Measurements from ENCODE around the gene CDK14. TPM values are rescaled to one million over a fixed set of nuclear protein-coding genes. Genes with fewer than 3 reads are reported as not detected.

Gene CDK14
- total RNA-seq, 1 experiment from 2014 or later: 39.1 TPM

- no peaks in the 10 kb centered on the region for H3K36me3 ChIP-seq (ENCODE audit: low read depth)
- POLR2A ChIA-PET (ENCODE audit: unreplicated experiment): no interaction called here
- DNase-seq: no peak
- no peaks in the 10 kb centered on the region for H3K4me1 ChIP-seq (replicated peaks; ENCODE audit: insufficient read depth)
- H4K20me1 ChIP-seq (ENCODE audit: insufficient read depth): no peaks in the 10 kb centered on the region
- H3K79me2 ChIP-seq (ENCODE audit: low read depth): no peaks in the 10 kb centered on the region
- no peaks in the 10 kb centered on the region for H3K27me3 ChIP-seq (ENCODE audit: insufficient read depth, low read depth)
- H3K4me2 ChIP-seq: no peak overlapping the region
- H2AFZ ChIP-seq: no peak overlapping the region
- TF ChIP-seq EZH2 (IDR thresholded peaks at IDR 0.05; ENCODE audit: low read depth): no peak
- no peak for TF ChIP-seq CTCF (conservative IDR thresholded peaks at IDR 0.05)
- no peaks in the 10 kb centered on the region for H3F3A ChIP-seq (ENCODE audit: insufficient read depth, low read depth)
- H3K9me3 ChIP-seq (ENCODE audit: insufficient read depth, low read depth): no peaks in the 10 kb centered on the region
- intact Hi-C loops (cut with micrococcal nuclease; ENCODE audit: unreplicated experiment): no loop called here
- CTCF ChIA-PET: no interaction called here
- H3K4me3 ChIP-seq: no peak overlapping the region
- H3K27ac ChIP-seq: no peak overlapping the region
- BruUV-seq (replicated peaks): no TSS peak
- no peaks in the 10 kb centered on the region for H3K9me2 ChIP-seq (ENCODE audit: insufficient read depth)
Observed at GRCh38 chr7:91135703-91136430, 539.7 kb downstream of the CDK14 start.

- ChIA-PET POLR2A (ENCODE audit: unreplicated experiment) (no interaction called here), CTCF (no interaction called here)
- Histone ChIP-seq H3K4me2 (no peak overlapping the region), H3F3A (ENCODE audit: insufficient read depth, low read depth) (no peaks in the 10 kb centered on the region), H3K27ac (no peak overlapping the region), H3K9me2 (ENCODE audit: insufficient read depth) (no peaks in the 10 kb centered on the region), H4K20me1 (ENCODE audit: insufficient read depth) (no peaks in the 10 kb centered on the region), H3K4me1 (replicated peaks; ENCODE audit: insufficient read depth) (no peaks in the 10 kb centered on the region), H2AFZ (no peak overlapping the region), H3K9me3 (ENCODE audit: insufficient read depth, low read depth) (no peaks in the 10 kb centered on the region), H3K79me2 (ENCODE audit: low read depth) (no peaks in the 10 kb centered on the region), H3K27me3 (ENCODE audit: insufficient read depth, low read depth) (no peaks in the 10 kb centered on the region), H3K36me3 (ENCODE audit: low read depth) (no peaks in the 10 kb centered on the region), H3K4me3 (no peak overlapping the region)
- TF ChIP-seq EZH2 (IDR thresholded peaks at IDR 0.05; ENCODE audit: low read depth): no peak
- no peak for TF ChIP-seq CTCF (conservative IDR thresholded peaks at IDR 0.05)
- BruUV-seq (replicated peaks): no TSS peak
- intact Hi-C loops (cut with micrococcal nuclease; ENCODE audit: unreplicated experiment): no loop called here
- no peak for DNase-seq
Observed at GRCh38 chr7:91137153-91137787, 541.1 kb downstream of the CDK14 start.

GRCh38 chr7:91137788-91138368, 541.8 kb downstream of the CDK14 start:
- Histone ChIP-seq H4K20me1 (ENCODE audit: insufficient read depth) (no peaks in the 10 kb centered on the region), H3K4me3 (no peak overlapping the region), H3K36me3 (ENCODE audit: low read depth) (no peaks in the 10 kb centered on the region), H3K27me3 (ENCODE audit: insufficient read depth, low read depth) (no peaks in the 10 kb centered on the region), H3K9me2 (ENCODE audit: insufficient read depth) (no peaks in the 10 kb centered on the region), H3K27ac (no peak overlapping the region), H3K79me2 (ENCODE audit: low read depth) (no peaks in the 10 kb centered on the region), H3K4me2 (no peak overlapping the region), H2AFZ (no peak overlapping the region), H3F3A (ENCODE audit: insufficient read depth, low read depth) (no peaks in the 10 kb centered on the region), H3K4me1 (replicated peaks; ENCODE audit: insufficient read depth) (no peaks in the 10 kb centered on the region), H3K9me3 (ENCODE audit: insufficient read depth, low read depth) (no peaks in the 10 kb centered on the region)
- no TSS peak for BruUV-seq (replicated peaks)
- ChIA-PET POLR2A (ENCODE audit: unreplicated experiment) (no interaction called here), CTCF (no interaction called here)
- intact Hi-C loops (cut with micrococcal nuclease; ENCODE audit: unreplicated experiment): no loop called here
- no peak for TF ChIP-seq EZH2 (IDR thresholded peaks at IDR 0.05; ENCODE audit: low read depth)
- TF ChIP-seq CTCF (conservative IDR thresholded peaks at IDR 0.05): no peak
- no peak for DNase-seq
